CD4-positive, CD25-positive, alpha-beta regulatory T cell (primary cell): ENCODE data around the gene SHF. TPM values are rescaled to one million over a fixed set of nuclear protein-coding genes. Genes with fewer than 3 reads are reported as not detected.

Experiments
- ATAC-seq, 2 donors: fragments of 150-1000 bp; cut with Tn5 transposase; one replicate each; pipeline ENCODE4 v1.10.0; 2021; ENCODE audit warnings: low read depth in 2 of 2, moderate number of reproducible peaks in 2 of 2, moderate library complexity in 1 of 2
- DNase-seq, 3 donors: peaks; one replicate each; pipeline versions ENCODE4 v3.0.0 to v3.0.0-alpha.2; 2012 to 2022; ENCODE audit warnings: mixed read lengths in 1 of 3
- H3K27ac ChIP-seq: one replicate; pipeline ENCODE4 v1.7.0; 2013; ENCODE audit warnings: mild to moderate bottlenecking, low read length; ENCODE audit not compliant: insufficient read depth, poor library complexity, severe bottlenecking
- H3K27me3 ChIP-seq: one replicate; pipeline ENCODE4 v1.7.0; 2013; ENCODE audit warnings: low read length; ENCODE audit not compliant: control insufficient read depth, insufficient read depth
- H3K36me3 ChIP-seq: one replicate; pipeline ENCODE4 v1.7.0; 2013; ENCODE audit warnings: mild to moderate bottlenecking, low read length, moderate library complexity; ENCODE audit not compliant: control insufficient read depth, insufficient read depth
- H3K4me1 ChIP-seq: 2 replicates; pipeline ENCODE4 v1.7.0; 2013; ENCODE audit warnings: mild to moderate bottlenecking, low read length; ENCODE audit not compliant: insufficient read depth, control insufficient read depth, poor library complexity, severe bottlenecking
- H3K4me3 ChIP-seq: one replicate; pipeline ENCODE4 v1.7.0; 2013; ENCODE audit warnings: low read depth, mild to moderate bottlenecking, low read length, moderate library complexity
- H3K9me3 ChIP-seq, 2 experiments: 1 replicate in 1 of 2; 2 replicates in 1 of 2; pipeline ENCODE4 v1.7.0; 2013; ENCODE audit warnings: low read length in 2 of 2, mild to moderate bottlenecking in 1 of 2, moderate library complexity in 1 of 2; ENCODE audit not compliant: control insufficient read depth in 2 of 2
- H3K27ac Mint-ChIP-seq, 3 donors: one replicate each; pipeline ENCODE4 v1.8.0; 2020 to 2022; ENCODE audit warnings: mild to moderate bottlenecking in 3 of 3, mixed read lengths in 3 of 3, moderate library complexity in 2 of 3
- H3K27me3 Mint-ChIP-seq: one replicate; pipeline ENCODE4 v1.8.0; 2022; ENCODE audit warnings: mild to moderate bottlenecking, mixed read lengths
- H3K36me3 Mint-ChIP-seq: one replicate; pipeline ENCODE4 v1.8.0; 2020; ENCODE audit warnings: mixed read lengths
- H3K4me1 Mint-ChIP-seq, 4 donors: one replicate each; pipeline ENCODE4 v1.8.0; 2020 to 2022; ENCODE audit warnings: mixed read lengths in 4 of 4, mild to moderate bottlenecking in 1 of 4
- H3K4me3 Mint-ChIP-seq, 4 donors: one replicate each; pipeline ENCODE4 v1.8.0; 2020 to 2022; ENCODE audit warnings: mild to moderate bottlenecking in 4 of 4, mixed read lengths in 4 of 4, moderate library complexity in 3 of 4
- H3K9me3 Mint-ChIP-seq, 7 donors: one replicate each; pipeline ENCODE4 v1.8.0; 2020 to 2022; ENCODE audit warnings: mixed read lengths in 7 of 7, mild to moderate bottlenecking in 3 of 7, moderate library complexity in 2 of 7
- polyA plus RNA-seq, 4 donors: library from polyadenylated mRNA; unstranded; fragments of 300-500 nt; fragmentation: Illumina TruSeq; gene quantifications; one replicate each; pipeline ENCODE4 v1.2.3, GENCODE V29; 2021
- total RNA-seq: library from RNA; stranded (reverse); gene quantifications from one replicate; pipeline ENCODE4 v1.2.3, GENCODE V29; 2022

The SHF gene
- total and polyA plus RNA-seq, 5 donors from 2014 or later: 0.87 to 3.3 (median 1.7) TPM

DNA sequence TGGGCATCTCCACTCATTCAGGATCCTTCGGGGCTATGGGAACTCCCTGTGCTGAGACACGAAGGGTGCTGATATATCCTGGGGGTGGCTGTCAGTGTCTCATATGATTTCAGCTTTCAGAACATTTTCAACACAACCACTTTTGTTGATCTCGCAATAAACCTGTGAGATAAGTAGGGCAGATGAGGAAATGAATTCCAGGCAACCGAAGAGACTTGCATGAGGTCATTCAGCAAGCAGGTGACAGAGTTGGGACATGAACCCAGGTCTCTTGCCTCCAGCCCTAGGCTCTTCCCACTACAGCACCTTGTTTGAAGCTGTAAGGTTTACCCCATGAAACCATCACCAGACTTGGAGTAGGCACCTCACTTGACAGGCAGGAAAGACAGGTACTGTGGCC, 41.4 kb downstream of the SHF start:
- Mint-ChIP-seq H3K27me3 (no peaks in the 10 kb centered on the region), H3K36me3 (no peaks in the 10 kb centered on the region), H3K9me3 (no peaks in the 10 kb centered on the region), H3K4me1 (peaks cover 0 to 3% (median 0%) of the 10 kb centered on the region in 4 donors), H3K4me3 (no peak overlapping the region), H3K27ac (no peak overlapping the region)
- no peaks in the 10 kb centered on the region for H3K27me3 ChIP-seq
- no peaks in the 10 kb centered on the region for H3K4me1 ChIP-seq
- H3K9me3 ChIP-seq: no peaks in the 10 kb centered on the region
- DNase-seq: no peak
- H3K4me3 ChIP-seq: no peak overlapping the region
- no peak for ATAC-seq
- H3K36me3 ChIP-seq: no peaks in the 10 kb centered on the region
- no peak overlapping the region for H3K27ac ChIP-seq

DNA sequence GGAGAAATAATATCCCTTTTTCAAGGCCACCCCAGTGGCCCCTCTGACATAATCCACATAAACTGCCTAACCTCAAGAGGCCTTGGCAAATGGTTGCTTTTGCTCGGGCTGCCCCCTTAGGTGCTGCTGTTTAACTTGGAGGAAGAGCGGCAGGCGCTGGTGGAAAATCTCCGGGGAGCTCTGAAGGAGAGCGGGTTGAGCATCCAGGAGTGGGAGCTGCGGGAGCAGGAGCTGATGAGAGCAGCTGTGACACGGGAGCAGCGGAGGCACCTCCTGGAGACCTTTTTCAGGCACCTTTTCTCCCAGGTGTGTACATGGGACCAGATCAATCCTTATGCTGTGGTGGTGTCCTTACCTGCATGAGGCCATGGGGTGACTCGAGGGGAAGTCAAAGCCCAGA, 43.0 kb downstream of the SHF start:
- Histone ChIP-seq H3K4me1 (no peaks in the 10 kb centered on the region), H3K9me3 (no peaks in the 10 kb centered on the region), H3K27ac (no peak overlapping the region), H3K4me3 (no peak overlapping the region), H3K36me3 (no peaks in the 10 kb centered on the region), H3K27me3 (no peaks in the 10 kb centered on the region)
- Mint-ChIP-seq H3K27ac (no peak overlapping the region), H3K4me3 (no peak overlapping the region), H3K4me1 (no peaks in the 10 kb centered on the region), H3K36me3 (no peaks in the 10 kb centered on the region), H3K9me3 (no peaks in the 10 kb centered on the region), H3K27me3 (no peaks in the 10 kb centered on the region)
- DNase-seq: no peak
- ATAC-seq: no peak

DNA sequence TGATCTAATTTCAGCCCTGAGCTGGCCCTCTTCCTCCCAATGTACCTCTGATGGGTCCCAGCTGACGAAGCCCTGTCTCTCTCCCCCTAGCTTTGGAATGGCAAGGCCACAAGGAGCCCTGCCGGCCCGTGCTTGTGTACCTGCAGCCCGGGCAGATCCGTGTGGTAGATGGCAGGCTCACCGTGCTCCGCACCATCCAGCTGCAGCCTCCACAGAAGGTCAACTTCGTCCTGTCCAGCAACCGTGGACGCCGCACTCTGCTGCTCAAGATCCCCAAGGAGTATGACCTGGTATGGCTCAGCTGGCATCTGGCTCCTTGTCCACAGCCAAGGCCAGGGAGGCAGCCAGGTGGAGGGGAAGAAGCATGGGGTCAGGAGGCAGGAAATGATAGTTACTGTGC, 43.8 kb downstream of the SHF start:
- Mint-ChIP-seq H3K9me3 (no peaks in the 10 kb centered on the region), H3K36me3 (no peaks in the 10 kb centered on the region), H3K4me1 (no peaks in the 10 kb centered on the region), H3K27ac (no peak overlapping the region), H3K4me3 (no peak overlapping the region), H3K27me3 (no peaks in the 10 kb centered on the region)
- DNase-seq (no peak), ATAC-seq (no peak)
- H3K9me3 ChIP-seq: no peaks in the 10 kb centered on the region
- no peaks in the 10 kb centered on the region for H3K27me3 ChIP-seq
- H3K4me3 ChIP-seq: no peak overlapping the region
- H3K36me3 ChIP-seq: no peaks in the 10 kb centered on the region
- H3K4me1 ChIP-seq: no peaks in the 10 kb centered on the region
- no peak overlapping the region for H3K27ac ChIP-seq

DNA sequence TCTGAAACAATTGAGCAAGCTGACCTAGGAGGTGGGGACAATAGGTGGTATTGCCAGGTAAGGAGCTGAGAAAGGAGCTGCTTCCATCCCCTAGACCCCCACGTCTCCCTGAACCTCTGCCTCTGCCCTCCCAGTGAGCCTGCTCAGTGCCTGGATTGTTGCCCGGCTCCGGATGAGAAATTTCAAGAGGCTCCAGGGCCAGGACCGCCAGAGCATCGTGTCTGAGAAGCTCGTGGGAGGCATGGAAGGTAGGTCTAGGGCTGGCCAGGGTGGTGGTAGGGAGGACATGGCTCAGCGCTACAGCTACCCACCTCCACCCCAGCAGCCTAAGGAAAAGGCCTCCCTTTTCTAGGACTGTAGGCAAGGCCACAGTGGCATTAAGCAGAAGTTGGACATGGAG, 44.7 kb downstream of the SHF start:
- Histone ChIP-seq H3K4me3 (no peak overlapping the region), H3K27me3 (no peaks in the 10 kb centered on the region), H3K9me3 (no peaks in the 10 kb centered on the region), H3K36me3 (no peaks in the 10 kb centered on the region), H3K27ac (no peak overlapping the region), H3K4me1 (no peaks in the 10 kb centered on the region)
- H3K27ac Mint-ChIP-seq: no peak overlapping the region
- ATAC-seq (no peak), DNase-seq (no peak)
- no peaks in the 10 kb centered on the region for H3K36me3 Mint-ChIP-seq
- H3K4me1 Mint-ChIP-seq: peaks cover 0 to 5% (median 0%) of the 10 kb centered on the region in 4 donors
- peaks cover 5% of the 10 kb centered on the region for H3K27me3 Mint-ChIP-seq
- no peak overlapping the region for H3K4me3 Mint-ChIP-seq
- H3K9me3 Mint-ChIP-seq: no peaks in the 10 kb centered on the region

DNA sequence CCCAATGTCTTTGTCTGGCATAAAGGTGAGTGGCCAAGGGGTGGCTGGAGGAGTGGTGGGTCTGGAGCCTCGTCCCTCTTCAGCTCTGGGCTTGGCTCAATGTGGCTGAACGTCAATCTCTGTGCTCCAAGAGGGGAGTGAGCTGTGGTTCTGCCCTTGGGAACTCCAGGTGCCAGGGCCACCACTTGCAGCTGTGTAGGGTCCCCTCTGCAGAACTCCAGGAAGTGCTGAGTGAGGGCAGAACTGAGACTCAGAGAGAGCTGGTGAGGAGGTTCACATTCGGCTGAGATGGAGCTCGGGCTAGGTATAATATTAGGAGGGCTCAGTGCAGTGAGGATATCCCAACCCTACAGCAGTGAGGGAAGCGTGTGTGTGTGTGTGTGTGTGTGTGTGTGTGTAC, 46.4 kb downstream of the SHF start:
- H3K36me3 Mint-ChIP-seq: no peaks in the 10 kb centered on the region
- H3K4me3 Mint-ChIP-seq: no peak overlapping the region
- H3K27ac Mint-ChIP-seq: no peak overlapping the region
- ATAC-seq: no peak
- no peak for DNase-seq
- Histone ChIP-seq H3K36me3 (no peaks in the 10 kb centered on the region), H3K27ac (no peak overlapping the region), H3K27me3 (no peaks in the 10 kb centered on the region), H3K4me1 (peaks cover 2% of the 10 kb centered on the region), H3K9me3 (no peaks in the 10 kb centered on the region), H3K4me3 (no peak overlapping the region)
- H3K27me3 Mint-ChIP-seq: peaks cover 8% of the 10 kb centered on the region
- H3K9me3 Mint-ChIP-seq: no peaks in the 10 kb centered on the region
- H3K4me1 Mint-ChIP-seq: peaks cover 0 to 5% (median 3%) of the 10 kb centered on the region in 4 donors

DNA sequence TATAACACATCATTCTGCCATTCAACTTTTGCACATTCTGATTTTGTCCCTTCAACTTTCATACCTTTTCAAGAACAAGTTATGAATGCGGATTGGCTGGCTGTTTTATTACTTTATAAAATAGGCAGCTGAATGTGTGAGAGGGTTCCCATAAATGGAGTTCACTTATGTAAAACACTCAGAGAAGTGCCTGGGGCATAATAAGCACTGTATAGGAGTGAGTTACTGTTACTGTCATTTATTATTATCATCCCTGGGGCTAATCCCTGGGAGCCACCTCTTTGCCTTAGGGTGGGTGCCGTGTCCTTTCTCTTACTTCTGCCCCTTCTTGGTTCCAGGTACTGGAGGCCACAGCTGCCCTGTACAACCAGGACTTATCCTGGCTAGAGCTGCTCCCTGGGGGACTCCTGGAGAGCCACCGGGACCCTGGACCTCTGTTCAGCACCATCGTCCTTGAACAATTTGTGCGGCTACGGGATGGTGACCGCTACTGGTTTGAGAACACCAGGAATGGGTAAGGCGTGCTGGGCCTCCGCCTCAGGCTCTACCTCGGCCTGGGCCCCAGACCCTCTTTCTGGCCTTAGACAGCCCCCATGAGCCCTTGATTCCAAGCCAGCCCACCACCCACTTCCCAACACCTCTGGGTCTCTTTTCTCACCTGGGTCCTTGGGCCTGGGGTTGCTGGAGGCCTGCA, 47.1 kb downstream of the SHF start:
- Mint-ChIP-seq H3K27ac (no peak overlapping the region), H3K36me3 (no peaks in the 10 kb centered on the region), H3K27me3 (peaks cover 11% of the 10 kb centered on the region), H3K4me3 (no peak overlapping the region), H3K4me1 (peaks cover 0 to 8% (median 4%) of the 10 kb centered on the region in 4 donors), H3K9me3 (no peaks in the 10 kb centered on the region)
- ATAC-seq: no peak
- no peak for DNase-seq
- no peaks in the 10 kb centered on the region for H3K9me3 ChIP-seq
- H3K4me1 ChIP-seq: peaks cover 6% of the 10 kb centered on the region
- H3K27ac ChIP-seq: no peak overlapping the region
- no peak overlapping the region for H3K4me3 ChIP-seq
- H3K27me3 ChIP-seq: no peaks in the 10 kb centered on the region
- no peaks in the 10 kb centered on the region for H3K36me3 ChIP-seq

DNA sequence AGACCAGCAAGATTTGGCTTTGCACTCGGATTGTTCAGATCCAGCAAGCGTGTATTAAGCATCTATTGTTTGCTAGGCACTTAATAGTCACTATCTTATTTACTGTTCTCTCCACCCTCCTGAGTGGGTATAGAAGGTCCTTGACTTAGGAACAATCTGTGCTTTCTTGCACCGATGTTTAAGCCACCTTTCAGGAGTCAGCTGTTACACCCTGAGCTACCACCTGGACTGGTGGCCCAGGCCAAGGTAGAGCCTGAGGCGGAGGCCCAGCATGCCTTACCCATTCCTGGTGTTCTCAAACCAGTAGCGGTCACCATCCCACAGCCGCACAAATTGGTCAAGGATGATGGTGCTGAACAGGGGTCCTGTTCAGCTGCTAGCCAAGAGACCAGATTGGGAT, 48.0 kb downstream of the SHF start:
- ATAC-seq (no peak), DNase-seq (no peak)
- Mint-ChIP-seq H3K9me3 (peaks cover 0 to 2% (median 0%) of the 10 kb centered on the region in 7 donors), H3K27me3 (peaks cover 15% of the 10 kb centered on the region), H3K36me3 (no peaks in the 10 kb centered on the region), H3K4me3 (no peak overlapping the region), H3K4me1 (peaks cover 0 to 10% (median 4%) of the 10 kb centered on the region in 4 donors), H3K27ac (no peak overlapping the region)
- Histone ChIP-seq H3K4me3 (no peak overlapping the region), H3K36me3 (no peaks in the 10 kb centered on the region), H3K27me3 (peaks cover 1% of the 10 kb centered on the region), H3K9me3 (no peaks in the 10 kb centered on the region), H3K4me1 (peaks cover 10% of the 10 kb centered on the region), H3K27ac (no peak overlapping the region)
